HL-60 (cell line): ENCODE results near the gene OTX1.

Experiments used
- DNase-seq, 2 experiments: peaks; one replicate each; pipeline ENCODE4 v3.0.0-alpha.2; 2010 to 2020; ENCODE audit warnings: low read depth in 1 of 2, low spot score in 1 of 2
- H3K27ac ChIP-seq: fragments of 250-450 bp; sonication (Bioruptor Pico); replicated peaks from 2 replicates; pipeline ENCODE4 v1.5.1; 2020; ENCODE audit warnings: mild to moderate bottlenecking, moderate library complexity
- H3K27me3 ChIP-seq: fragments of 250-450 bp; sonication (Bioruptor Pico); 2 replicates; pipeline ENCODE4 v1.5.1; 2021; ENCODE audit warnings: mild to moderate bottlenecking, moderate library complexity; ENCODE audit not compliant: insufficient read depth, poor library complexity, severe bottlenecking
- H3K4me3 ChIP-seq: replicated peaks from 2 replicates; pipeline ENCODE4 v1.5.1; 2011; ENCODE audit warnings: mild to moderate bottlenecking, control low read depth, low read length; ENCODE audit not compliant: insufficient read depth
- GABPA ChIP-seq: IDR thresholded peaks from 2 replicates; pipeline ENCODE4 v1.6.1; 2012; ENCODE audit warnings: low read depth
- POLR2AphosphoS5 ChIP-seq: IDR thresholded peaks from 2 replicates; pipeline ENCODE4 v1.6.1; 2012; ENCODE audit warnings: low read depth
- SPI1 ChIP-seq: IDR thresholded peaks from 2 replicates; pipeline ENCODE4 v1.6.1; 2012; ENCODE audit warnings: low read depth, mild to moderate bottlenecking, borderline replicate concordance
- TF ChIP-seq, protein P1 (sequence below): IDR thresholded peaks from one replicate; pipeline ENCODE4 v1.5.1; 2011; ENCODE audit warnings: low read length, control low read depth, inconsistent platforms; ENCODE audit not compliant: insufficient read depth
- TF ChIP-seq, protein P2 (sequence below): IDR thresholded peaks from 2 replicates; pipeline ENCODE4 v1.6.1; 2012; ENCODE audit warnings: low read depth; ENCODE audit not compliant: insufficient replicate concordance

OTX1 gene

DNA sequence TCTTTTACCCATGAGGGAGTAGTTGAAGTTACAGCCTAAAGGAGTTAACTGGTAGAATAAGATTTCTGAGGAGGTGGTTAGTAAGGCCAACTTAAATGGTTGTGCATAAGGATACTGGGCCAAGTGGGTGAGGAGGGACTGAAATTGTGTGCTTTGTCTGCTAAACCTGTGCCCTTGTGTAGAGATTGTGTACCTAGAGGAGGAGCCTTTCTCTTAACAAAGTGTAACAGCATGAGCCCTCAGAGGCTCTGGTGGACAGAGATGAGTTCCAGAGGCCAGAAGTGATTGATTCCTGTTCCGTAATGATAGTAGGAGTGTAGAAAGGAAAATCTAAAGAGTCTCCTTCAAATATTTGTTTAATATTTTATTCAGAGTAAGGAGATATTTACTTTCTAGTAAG, 42.9 kb downstream of the OTX1 start:
- TF ChIP-seq, protein P1, sequence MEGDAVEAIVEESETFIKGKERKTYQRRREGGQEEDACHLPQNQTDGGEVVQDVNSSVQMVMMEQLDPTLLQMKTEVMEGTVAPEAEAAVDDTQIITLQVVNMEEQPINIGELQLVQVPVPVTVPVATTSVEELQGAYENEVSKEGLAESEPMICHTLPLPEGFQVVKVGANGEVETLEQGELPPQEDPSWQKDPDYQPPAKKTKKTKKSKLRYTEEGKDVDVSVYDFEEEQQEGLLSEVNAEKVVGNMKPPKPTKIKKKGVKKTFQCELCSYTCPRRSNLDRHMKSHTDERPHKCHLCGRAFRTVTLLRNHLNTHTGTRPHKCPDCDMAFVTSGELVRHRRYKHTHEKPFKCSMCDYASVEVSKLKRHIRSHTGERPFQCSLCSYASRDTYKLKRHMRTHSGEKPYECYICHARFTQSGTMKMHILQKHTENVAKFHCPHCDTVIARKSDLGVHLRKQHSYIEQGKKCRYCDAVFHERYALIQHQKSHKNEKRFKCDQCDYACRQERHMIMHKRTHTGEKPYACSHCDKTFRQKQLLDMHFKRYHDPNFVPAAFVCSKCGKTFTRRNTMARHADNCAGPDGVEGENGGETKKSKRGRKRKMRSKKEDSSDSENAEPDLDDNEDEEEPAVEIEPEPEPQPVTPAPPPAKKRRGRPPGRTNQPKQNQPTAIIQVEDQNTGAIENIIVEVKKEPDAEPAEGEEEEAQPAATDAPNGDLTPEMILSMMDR: no peak
- TF ChIP-seq GABPA (no peak), SPI1 (no peak)
- TF ChIP-seq, protein P2, sequence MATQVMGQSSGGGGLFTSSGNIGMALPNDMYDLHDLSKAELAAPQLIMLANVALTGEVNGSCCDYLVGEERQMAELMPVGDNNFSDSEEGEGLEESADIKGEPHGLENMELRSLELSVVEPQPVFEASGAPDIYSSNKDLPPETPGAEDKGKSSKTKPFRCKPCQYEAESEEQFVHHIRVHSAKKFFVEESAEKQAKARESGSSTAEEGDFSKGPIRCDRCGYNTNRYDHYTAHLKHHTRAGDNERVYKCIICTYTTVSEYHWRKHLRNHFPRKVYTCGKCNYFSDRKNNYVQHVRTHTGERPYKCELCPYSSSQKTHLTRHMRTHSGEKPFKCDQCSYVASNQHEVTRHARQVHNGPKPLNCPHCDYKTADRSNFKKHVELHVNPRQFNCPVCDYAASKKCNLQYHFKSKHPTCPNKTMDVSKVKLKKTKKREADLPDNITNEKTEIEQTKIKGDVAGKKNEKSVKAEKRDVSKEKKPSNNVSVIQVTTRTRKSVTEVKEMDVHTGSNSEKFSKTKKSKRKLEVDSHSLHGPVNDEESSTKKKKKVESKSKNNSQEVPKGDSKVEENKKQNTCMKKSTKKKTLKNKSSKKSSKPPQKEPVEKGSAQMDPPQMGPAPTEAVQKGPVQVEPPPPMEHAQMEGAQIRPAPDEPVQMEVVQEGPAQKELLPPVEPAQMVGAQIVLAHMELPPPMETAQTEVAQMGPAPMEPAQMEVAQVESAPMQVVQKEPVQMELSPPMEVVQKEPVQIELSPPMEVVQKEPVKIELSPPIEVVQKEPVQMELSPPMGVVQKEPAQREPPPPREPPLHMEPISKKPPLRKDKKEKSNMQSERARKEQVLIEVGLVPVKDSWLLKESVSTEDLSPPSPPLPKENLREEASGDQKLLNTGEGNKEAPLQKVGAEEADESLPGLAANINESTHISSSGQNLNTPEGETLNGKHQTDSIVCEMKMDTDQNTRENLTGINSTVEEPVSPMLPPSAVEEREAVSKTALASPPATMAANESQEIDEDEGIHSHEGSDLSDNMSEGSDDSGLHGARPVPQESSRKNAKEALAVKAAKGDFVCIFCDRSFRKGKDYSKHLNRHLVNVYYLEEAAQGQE: no peak
- Histone ChIP-seq H3K27me3 (no peaks in the 10 kb centered on the region), H3K27ac (no peak overlapping the region), H3K4me3 (no peak overlapping the region)
- no peak for DNase-seq

DNA sequence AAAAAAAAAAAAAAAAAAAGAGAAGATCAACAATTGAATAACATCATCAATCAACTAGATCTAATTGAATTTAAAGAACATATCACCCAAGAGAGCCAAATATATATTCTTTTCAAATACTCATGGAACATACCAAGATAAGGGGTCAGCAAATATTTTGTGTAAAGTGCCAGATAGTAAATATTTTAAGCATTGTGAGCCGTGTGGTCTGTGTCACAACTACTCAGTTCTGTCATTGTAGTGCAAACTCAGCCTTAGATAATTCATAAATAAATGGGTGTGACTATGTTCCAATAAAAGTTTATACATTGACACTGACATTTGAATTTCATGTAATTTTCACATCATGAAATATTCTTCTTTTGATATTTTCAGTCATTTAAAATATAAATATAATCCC, 45.9 kb downstream of the OTX1 start:
- TF ChIP-seq POLR2AphosphoS5 (no peak), GABPA (no peak), SPI1 (no peak)
- TF ChIP-seq, protein P2: no peak
- TF ChIP-seq, protein P1: no peak
- H3K4me3 ChIP-seq: no peak overlapping the region
- DNase-seq: no peak
- no peak overlapping the region for H3K27ac ChIP-seq
- no peaks in the 10 kb centered on the region for H3K27me3 ChIP-seq

DNA sequence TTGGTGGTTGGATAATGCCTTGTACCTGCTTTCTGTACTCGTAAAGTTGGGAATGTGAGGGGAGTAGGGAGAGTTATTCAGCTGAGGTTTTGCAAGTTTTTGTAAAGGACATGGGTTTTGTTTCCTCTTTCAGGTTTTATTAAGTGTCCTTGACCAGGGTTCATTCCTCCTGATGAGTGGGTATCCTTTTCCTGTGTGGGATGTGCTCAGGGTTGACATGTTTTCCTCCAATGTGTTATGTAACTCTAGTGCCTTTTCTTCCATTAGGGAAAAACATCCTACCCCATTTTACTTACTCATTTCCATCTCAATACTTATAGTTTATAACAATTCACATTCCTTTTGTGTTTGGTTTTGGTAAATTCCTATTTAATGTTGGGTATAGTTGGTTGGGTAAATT, 48.4 kb downstream of the OTX1 start:
- H3K27me3 ChIP-seq: no peaks in the 10 kb centered on the region
- TF ChIP-seq, protein P1: no peak
- TF ChIP-seq GABPA (no peak), SPI1 (no peak)
- no peak overlapping the region for H3K27ac ChIP-seq
- no peak overlapping the region for H3K4me3 ChIP-seq
- no peak for DNase-seq

DNA sequence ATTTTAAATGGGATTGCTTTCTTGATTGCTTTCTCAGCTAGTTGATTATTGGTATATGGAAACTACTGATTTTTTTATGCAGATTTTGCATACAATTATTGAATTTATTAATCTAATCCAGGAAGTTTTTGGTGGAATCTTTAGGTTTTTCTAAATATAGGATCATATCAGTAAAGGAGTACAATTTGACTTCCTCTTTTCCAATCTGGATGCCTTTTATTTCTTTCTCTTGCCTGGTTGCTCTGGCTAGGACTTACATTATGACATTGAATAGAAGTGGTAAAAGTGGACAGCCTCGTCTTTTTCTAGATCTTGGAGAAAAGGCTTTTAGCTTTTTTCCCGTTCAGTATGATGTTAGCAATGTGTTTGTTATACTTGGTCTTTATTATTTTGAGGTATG, 51.3 kb downstream of the OTX1 start:
- Histone ChIP-seq H3K4me3 (no peak overlapping the region), H3K27me3 (no peaks in the 10 kb centered on the region), H3K27ac (no peak overlapping the region)
- TF ChIP-seq, protein P2: no peak
- TF ChIP-seq SPI1: peak; percentile 72
- DNase-seq: no peak
